ENCODE measurements around the gene STX19.
A peak's percentile ranks its signal among the peaks of the same experiment; 100 is the strongest.

The STX19 gene

DNA sequence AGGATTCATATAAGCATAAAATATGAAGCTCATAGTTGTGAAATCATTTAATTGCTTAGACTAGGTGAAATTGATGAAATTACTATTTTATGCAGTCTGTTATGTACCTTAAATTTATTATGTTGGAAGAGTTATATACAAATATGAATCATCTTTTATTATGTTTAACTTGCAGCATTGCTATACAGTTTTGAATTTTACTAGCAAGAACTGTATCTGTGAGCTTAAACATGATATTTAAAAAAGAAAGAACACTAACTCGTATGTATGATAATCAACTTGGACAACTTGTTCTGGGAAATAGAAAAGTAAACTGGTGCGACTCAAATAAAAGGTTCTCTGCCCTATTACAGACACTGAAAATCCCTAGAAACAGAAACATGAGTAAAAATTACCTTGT is 1.8 kb downstream of the STX19 start:
- no peak for DNase-seq

DNA sequence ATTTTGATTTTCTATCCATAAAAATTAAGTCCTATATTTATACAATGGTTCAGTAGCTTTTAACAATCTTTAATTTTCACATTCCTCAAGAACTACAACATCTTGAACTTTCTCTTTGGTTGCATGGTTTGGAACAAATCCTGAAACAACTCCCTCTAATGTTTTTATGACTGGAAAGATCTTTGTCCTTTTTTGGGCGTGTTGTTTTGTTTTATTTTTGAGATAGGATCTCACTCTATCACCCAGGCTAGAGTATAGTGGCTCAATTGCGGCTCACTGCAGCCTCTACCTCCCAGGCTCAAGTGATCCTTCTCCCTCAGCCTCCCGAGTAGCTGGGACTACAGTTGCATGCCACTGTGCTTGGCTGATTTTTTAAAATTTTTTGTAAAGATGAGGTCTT is 4.0 kb downstream of the STX19 start:
- DNase-seq = no peak

DNA sequence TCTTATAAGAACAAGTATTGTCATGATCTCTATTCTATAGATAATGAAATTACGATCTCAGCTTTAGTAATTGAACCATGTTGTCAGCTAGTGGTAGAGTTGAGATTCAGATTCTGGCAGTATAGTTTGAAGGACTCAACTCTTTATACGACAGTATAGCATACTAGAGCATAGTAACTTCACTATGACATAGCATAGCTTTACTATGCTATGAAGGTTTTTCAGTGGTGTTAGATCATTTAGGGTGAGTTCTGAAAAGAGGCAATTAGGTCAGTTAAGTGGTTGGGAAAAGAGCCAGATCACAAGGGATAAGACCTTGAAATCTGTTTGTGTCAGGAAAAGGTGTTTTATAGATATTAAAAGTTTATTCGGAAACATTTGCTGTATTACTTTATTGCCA is 8.1 kb downstream of the STX19 start:
- peak; percentile 2 for DNase-seq

DNA sequence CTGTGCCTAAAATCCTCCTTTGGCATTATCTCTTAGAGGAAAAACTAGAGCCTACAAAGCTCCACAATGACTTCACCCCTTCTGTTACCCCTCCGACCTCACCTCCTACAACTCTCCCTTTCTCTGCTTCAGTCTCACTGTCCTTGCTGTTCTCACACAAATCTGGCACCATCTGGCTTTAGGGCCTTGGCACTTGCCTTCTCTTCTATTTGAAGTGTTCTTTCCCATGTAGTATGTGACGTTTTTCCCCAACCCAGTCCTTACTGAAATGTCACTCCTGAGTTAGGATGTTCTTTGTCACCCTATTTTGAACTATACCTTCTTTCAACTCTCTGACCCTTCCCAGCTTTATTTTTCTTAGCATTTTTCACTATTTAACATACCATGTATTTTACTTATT is 8.7 kb downstream of the STX19 start:
- no peak for DNase-seq

DNA sequence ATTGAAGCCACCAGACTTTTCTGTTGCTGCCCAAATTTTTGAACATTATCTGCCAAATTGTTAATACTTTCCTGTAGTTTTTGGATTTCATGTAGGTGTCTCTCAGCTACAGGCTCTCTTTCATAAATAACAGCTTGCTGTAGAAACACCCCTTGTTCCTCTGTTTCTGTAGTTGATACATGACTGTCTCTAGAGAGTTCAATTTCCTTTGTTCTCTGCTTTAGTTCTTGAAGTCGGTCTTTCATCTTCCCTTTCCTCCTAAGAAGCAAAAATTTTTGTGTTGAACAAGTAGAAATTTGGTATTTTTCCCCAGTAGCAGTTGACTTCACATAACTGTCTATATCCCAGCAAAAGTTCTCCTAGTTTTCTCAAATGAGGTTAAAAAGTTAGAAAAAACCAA is 13.4 kb downstream of the STX19 start:
- DNase-seq = no peak

DNA sequence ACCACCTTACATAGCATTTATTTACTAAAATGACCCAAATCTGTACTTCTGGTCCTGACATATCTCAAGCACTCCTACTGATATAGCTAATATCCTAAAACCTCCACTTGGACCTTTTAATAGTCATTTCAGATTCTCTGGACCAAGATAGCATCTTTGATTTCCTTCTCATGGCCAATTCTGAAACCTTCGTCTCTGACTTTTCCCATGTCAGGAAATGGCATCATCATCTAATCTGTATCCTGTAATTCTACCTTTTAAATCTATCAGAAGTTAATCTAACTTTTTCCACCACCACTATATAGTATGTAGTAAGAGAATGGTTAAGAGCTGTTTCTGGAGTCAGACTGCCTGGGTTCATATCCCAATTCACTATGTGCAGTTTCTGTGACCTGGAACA is 16.2 kb downstream of the STX19 start:
- DNase-seq = no peak

DNA sequence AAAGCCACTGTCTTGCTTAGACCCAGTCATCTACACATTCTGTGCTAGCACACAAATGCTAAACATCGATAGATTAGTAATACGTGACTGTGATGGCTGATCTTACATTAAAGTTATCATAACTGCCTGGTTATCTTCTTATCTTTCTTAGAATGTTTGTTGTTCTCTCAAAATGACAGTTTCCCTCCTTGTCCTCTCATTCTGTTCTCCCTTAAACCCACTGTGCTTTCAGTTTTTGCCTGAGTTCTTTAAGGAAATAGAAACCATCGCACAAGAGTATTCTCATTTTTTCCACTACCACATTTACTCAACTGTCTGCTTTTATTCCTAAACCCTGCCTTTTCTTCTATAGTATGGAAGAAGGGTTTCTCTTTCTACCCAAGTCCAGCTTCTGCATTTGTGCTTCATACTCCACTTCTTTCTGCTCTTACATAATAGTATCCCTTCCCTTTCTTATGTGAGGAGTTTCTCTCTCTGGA is 17.1 kb downstream of the STX19 start:
- DNase-seq = no peak

DNA sequence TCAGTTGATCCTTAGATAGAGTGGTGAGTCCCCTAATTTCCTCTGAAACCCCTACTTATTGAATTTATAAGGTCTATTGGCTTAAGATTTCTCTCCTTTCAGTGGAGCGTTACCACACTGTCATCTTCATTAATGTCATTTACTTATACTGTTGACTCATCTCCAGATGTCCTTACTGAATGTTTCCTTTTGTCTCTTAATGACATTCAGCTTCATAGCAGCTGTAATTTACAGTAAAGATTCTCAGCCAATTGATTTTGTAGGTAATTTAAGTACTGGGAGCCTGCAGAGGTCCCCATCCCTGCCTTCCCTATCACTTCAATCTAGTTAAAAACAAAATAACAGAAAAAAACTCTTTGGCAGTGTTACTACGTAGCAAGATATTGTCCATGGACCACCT is 18.8 kb downstream of the STX19 start:
- peak; percentile 4 for DNase-seq

DNA sequence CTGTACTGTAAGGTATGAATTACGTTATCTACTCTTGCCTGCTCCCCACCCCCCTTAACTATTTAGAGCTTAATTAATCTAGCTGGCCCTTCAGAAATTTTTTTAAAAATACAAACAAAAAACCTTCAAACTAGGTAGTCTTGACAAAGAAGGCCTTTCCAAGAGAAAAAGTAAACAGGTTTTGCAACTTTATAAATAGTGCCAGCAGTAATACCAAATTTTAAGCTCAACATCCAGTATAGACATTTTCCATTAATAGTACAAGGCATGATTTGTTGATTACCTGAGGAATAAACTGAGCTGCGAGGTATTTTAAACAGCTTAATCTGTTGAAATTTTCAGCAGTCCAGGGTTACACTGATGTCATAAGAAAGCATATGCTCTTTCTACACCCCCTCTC is 20.1 kb downstream of the STX19 start:
- no peak for DNase-seq

DNA sequence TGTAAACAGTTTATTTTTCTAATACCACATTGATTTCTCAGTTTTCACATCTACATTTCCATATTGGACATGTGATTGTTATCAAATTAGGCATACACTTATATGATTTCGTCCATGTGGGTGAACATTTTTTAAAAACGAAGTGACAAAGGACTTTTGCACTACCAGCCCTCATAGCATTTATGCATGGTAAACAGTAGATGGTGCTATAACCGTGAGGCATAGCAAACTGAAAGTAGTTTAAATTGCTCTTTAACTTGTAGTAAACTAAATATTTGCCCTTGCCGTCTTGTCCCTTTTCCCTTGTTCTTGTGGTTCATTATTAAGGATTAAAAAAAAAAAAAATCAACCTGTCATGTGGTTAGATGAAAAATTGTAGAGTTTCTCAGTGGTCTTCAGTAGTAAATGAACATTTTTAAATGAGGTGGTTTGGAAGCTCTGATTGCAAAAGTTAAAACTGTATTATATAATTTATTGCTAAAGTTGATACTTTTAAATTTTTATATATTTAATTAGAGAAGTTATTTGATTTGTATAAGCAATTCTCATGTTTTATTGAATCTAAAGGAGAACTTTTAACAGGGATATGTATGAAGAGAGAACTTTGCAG is 24.0 kb downstream of the STX19 start:
- DNase-seq = peak; percentile 54

DNA sequence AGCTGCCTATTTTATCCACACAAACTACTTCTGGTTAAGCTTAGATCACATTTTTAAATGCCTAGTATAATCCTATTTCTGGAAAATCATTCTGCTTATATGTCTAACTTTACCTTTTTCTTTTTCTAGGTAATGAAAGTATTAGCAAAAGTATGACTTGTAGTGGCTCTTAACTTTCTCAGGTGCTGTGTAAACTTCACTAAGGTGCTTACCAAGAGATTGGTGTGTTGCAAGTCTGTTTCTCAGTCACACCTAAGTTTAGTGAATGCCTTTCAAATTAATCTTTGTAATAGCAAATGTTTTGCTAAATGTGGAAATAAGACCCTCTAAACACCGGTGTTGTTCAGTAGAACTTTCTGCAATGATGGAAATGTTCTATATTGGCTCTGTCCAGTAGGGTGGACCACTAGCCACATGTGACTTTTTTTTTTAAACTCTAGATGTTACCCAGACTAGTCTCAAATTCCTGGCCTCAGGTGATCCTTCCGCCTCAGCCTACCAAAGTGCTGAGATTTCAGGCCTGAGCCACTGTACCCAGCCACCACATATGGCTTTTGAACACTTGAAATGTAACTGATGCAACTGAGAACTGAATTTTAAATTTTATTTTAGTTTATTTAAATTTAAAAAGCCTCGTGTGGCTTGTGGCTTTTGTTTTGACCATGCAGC is 26.4 kb downstream of the STX19 start:
- DNase-seq = no peak

DNA sequence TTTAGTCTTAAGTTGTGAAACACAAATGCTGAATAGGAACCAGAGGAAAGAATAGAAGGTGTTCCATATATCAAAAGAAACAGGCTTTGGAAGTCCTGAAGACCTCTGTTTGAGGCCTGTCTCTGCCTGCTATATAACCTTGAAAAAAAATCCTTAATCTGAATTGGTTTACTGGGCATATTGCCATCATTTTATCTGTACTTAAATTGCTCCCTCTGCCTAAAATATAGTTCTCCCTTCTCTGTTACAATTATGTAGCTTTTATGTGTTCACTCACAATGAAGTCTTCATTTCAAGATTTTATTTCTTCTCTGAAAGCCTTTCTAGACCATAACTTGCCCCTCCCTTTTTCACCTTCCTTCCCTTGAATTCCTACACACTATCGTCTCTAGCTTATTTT is 27.2 kb downstream of the STX19 start:
- DNase-seq = peak; percentile 26

DNA sequence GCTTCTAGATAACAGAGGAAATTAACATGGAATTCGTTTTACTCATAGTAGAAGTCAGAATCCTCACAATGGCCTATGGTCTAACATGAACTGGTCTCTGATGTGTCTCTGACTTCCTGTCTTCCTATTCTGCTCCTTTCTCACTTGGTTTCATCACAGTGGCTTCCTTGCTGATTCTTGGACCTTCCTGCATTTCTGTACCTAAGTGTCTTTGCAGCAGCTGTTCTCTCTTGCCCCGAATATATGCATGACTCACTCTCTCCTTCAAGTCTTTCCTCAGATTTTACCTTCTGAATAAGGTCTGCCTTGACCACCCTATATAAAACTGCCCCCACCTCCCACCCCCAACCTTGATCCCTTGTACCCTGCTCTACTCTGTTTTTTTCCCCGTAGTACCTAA is 34.3 kb downstream of the STX19 start:
- DNase-seq = no peak

DNA sequence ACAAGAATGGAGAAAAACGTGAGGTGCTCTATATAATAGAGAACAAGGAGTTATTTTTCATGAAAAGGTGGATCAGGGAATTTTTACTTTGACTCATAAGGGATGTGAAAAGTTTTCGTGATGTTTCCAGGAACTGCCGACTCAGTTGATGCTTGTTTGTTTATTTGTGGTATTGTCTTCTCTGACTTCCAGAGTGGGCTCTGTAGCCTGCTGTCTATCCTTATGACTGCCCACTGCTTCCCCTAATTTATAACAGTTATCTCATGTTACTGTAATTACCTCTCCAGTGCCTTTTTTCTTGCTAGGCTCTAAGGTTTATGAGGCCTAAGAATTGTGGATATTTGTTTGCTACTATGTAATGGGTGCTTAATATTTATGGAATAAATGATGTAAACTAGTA is 36.2 kb downstream of the STX19 start:
- DNase-seq = no peak

DNA sequence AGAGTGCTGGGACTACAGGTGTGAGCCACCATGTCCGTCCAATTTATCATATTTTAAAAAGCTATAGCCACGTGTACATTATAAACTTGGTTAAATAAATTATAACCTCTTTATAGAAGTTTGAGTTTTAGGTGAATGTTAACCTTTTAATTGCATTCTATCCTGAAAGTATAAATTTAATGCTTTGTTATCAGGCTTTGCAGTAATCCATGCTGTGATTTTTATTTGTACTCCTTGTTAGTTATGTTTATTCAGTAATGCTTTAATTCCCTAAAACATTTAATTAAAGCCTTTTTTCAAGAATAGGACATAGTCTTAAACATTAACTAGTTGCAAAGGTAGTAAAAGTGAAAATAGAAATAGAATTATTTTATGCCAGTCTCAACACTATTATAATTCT is 36.8 kb downstream of the STX19 start:
- no peak for DNase-seq

DNA sequence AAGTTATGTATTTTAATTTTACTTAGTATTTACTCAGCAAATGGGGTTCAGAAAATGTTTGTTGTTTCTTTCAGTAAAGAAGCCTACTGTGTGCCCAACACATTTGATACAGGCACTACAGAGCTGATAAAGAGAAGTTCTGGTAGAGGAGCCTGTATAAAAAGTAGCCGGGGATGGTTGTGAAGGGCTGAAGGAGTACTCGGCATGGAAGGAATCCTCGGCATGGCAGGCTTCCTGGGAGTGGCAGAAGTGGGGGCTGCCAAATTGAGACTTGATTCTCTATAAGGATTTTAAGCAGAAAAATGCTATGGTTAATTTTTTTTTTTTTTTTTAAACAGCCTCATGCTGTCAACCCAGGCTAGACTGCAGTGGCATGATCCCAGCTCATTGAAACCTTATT is 39.2 kb downstream of the STX19 start:
- no peak for DNase-seq

DNA sequence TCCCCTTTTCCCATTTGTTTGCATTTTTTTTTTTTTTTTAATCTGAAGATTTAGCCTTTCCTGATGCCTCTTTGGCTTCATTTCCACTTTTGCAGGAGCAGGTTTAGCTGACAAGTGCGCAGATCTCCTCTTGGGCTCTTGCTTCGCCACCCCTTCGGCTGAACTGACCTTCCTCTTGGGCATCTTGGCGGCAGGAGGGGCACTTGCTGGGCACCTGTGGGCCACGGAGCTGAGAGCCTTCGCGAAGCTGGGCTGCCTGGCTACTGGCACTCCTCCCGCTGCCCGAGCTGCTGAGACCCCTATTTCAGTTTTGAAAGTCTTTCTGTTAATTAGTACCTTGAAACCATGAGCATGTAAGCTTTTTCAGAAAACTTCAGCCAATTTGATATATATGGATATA is 39.6 kb downstream of the STX19 start:
- DNase-seq = no peak

DNA sequence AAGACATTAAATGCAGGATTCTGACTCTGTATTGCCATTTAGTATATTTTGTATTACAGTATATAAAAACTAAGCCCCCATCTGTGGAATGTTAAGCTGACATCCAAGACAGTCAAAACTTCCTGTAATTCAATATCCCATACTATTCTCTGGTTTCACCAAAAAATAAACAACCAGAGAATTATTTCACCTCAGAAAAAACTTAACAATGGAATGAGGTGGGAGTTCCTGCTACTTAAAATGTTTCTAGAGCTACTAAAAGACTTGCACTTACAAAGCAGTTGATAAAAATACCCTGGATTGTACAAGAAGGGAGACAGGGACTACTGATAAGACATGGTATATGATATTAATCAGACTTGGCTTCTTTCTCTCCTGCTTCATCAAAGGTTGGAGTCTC is 40.1 kb downstream of the STX19 start:
- DNase-seq = no peak

DNA sequence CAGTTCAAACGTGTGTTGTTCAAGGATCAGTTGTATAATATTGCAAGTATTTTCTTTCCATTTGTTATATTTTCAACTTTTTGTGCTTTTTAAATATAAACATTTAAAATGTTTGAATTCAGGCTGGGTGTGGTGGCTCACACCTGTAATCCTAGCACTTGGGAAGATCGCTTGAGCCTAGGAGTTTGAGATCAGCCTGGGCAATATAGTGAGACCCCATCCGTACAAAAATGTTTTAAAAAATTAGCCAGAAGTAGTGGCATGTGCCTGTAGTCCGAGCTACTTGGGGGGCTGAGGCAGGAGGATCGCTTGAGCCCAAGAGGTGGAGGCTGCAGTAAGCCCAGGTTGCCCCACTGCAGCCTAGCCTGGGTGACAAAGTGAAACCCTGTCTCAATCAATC is 43.8 kb downstream of the STX19 start:
- no peak for DNase-seq

DNA sequence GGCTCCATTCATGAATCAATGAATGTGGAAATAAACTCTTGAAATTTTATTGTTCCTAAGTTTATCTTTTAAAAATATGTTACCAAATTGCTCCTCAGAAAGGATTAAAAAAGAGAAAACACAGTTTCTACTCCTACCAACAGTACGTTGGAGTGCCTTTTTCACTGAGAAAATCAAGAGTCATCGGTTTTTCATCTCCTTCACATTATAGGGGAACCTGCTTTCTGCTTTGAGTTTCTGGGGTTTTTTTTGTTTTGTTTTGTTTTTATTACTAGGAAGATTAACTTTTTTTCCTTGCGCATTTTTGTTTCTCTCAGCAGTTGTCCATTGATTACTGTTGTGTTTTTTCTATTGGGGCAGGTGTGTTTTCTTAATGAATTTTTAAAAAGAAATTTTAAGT is 45.0 kb downstream of the STX19 start:
- no peak for DNase-seq

DNA sequence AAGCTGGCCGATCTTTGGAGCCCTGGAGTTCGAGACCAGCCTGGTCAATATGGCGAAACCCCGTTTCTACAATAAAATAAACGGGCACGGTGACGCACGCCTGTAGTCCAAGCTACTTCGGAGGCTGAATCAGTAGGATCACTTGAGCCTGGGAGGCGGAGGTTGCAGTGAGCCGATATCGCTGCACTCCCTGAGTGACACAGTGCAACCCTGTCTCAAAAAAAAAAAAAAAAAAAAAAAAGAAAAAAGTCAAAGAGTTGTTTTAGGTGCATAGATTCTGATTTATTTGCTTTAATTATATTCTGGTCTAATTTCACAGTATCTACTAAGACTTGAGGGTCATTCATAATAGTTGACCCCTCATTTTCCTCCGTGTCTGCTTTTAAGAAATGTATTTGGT is 46.7 kb downstream of the STX19 start:
- DNase-seq = no peak

DNA sequence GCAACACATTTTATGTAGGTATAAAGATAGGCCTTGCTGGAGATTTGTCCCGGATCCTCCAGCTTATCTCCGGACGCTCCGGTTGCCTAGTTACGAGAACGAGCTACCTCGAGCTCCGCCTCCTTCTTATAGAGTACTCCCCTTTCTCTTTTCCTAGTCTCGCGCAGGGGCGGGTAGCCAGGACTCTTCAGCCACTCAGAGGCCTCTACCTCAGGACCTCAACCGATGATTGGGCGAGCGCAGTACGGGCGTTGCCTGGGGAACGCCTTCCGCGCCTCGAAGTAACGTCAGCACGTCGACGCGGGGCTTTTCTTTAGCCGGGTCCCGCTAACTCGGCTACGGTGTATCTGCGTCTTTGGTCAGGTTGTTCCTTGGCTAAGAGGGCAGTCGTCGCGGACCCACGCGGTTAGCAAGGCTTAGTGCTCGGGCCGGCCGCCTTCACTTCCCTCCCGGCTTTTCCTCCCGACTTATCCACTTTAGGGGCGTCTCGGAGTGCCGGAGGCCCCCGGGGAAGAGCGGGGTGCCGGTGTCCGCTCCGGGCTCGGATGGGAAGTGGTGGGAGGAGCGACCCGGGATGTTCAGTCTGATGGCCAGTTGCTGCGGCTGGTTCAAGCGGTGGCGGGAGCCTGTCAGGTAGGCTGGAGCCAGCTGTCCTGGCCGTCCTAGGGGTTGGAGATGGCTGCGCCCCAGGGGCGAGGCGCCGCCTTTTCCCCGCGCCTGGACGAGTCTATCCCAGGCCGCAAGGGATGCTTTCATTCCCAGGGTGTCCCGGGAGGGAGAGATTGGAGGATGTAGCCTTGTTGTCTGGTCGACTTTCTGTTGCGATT is 48.3 kb downstream of the STX19 start, which contains the start of gene ARL13B:
ARL13B (plus strand) TSS at position 306 of the 827 bp plus-strand sequence; CDS start at position 575, 269 bp downstream.
- DNase-seq = peak; percentile 99

DNA sequence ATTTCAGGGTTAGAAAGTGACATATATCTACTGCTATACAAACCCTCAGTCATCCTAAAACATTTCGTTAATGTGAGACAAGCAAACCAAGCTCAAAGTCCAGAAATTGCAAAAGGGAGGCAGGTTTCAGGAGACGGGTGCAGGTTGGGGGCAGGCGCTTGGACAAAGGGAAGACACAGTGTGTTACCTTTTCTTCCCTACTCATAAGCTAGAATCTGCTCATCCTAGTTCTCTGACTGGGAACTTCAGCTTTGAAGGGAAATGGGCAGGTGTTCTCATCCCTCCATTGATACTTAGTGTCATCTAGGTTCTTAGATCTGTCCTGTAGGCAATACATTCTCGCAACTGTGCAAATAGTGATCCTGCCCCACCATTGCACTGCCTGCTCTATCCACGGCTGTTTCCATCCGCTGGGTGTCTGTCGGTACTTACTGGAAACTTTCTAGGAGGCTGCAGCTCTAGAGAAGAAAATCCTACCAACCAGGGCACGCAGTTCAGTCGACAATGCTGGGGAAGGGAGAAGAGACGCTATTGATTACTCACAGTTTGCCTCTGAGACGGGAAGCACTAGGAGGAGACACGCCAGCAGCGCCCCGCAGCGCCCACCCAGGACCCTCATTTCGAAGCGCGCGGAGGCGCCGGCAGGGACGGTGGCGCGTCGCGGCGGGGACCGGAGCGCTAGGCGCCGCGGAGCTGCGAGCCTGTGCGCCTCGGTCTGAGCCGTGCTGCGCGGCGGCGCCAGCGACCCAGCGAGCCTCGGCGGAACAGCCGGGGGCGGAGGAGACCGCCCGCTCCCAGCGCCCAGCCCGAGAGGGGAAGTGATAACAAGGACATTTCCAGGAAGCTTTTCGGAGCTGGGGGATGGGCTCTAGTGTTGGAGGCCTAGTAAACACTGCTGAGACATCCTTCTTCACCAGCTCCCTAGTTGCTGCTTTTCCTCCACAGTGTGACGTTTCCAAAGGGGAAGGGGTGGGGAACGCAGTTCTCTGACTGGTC is 55.0 kb downstream of the STX19 start, which contains the start of gene PROS1:
PROS1 (minus strand) TSS at position 766 of the 996 bp plus-strand sequence; CDS start at position 619, 147 bp downstream.
- DNase-seq = peak; percentile 66

All from NCI-H1105 treated with DMSO at 0.1 percent for 48 hours (cell line).